Measurements from ENCODE around the gene PCDHA12.

The PCDHA12 gene

GRCh38 chr5:140923601-140924000 is 48.5 kb downstream of the PCDHA12 start:
- no peak for DNase-seq (ENCODE audit: low read depth)
- no peak for TF ChIP-seq CTCF (IDR thresholded peaks at IDR 0.05; ENCODE audit: low read depth, low read length, missing control alignments)
- H3K4me3 ChIP-seq (ENCODE audit: low read depth, low read length) = no peak overlapping the region

- TF ChIP-seq CTCF (IDR thresholded peaks at IDR 0.05; ENCODE audit: low read depth, low read length, missing control alignments) = no peak
- H3K4me3 ChIP-seq (ENCODE audit: low read depth, low read length) = no peak within 1 kb of the TSS
- no peak for DNase-seq (ENCODE audit: low read depth)
Observed at GRCh38 chr5:140925806-140926442, 50.8 kb downstream of the PCDHA12 start, which contains the start of gene PCDHAC1. PCDHAC1 (plus strand) TSS chr5:140926299; CDS start chr5:140926893, 594 bp downstream.

- DNase-seq (ENCODE audit: low read depth) = no peak
- no peak overlapping the region for H3K4me3 ChIP-seq (ENCODE audit: low read depth, low read length)
Observed at GRCh38 chr5:140926443-140927227, 51.5 kb downstream of the PCDHA12 start.

DNA sequence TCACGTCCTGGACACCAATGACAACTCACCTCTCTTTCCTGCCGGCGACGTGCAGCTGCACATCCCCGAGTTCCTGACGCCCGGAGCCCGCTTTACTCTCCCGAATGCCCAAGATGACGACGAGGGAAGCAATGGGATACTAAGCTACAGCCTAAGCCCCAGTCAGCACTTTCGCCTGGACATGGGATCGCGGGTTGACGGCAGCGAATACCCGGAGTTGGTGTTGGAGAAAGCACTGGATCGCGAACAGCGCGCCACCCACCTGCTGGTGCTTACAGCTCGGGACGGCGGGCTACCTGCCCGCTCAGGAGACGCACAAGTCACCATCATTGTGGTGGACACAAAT is 52.1 kb downstream of the PCDHA12 start:
- H3K4me3 ChIP-seq (ENCODE audit: low read depth, low read length) = no peak overlapping the region
- no peak for DNase-seq (ENCODE audit: low read depth)
- no peak for TF ChIP-seq CTCF (IDR thresholded peaks at IDR 0.05; ENCODE audit: low read depth, low read length, missing control alignments)

More at GRCh38 chr5:140926443-140927227, 51.5 kb downstream of the PCDHA12 start:
- no peak for TF ChIP-seq CTCF (IDR thresholded peaks at IDR 0.05; ENCODE audit: low read depth, low read length, missing control alignments)
